Measurements from ENCODE around the gene HNRNPD. TPM values are rescaled to one million over a fixed set of nuclear protein-coding genes. Genes with fewer than 3 reads are reported as not detected.

HNRNPD gene
- total and polyA plus RNA-seq, 2 donors (not counting 3 experiments of a cell fraction or from before 2014, with no cell fraction given) = 91.3 to 363 TPM

- TF ChIP-seq FOS (IDR thresholded peaks at IDR 0.05; ENCODE audit: borderline replicate concordance, insufficient read depth, low read length) (no peak), POLR2AphosphoS5 (IDR thresholded peaks at IDR 0.05; ENCODE audit: insufficient read depth, low read depth, low read length) (no peak), GATA2 (IDR thresholded peaks at IDR 0.05; ENCODE audit: insufficient read depth, insufficient read length, low read depth, low read length) (no peak), MYC (IDR thresholded peaks at IDR 0.05; ENCODE audit: low read depth, low read length) (no peak), POLR2A (IDR thresholded peaks at IDR 0.05; ENCODE audit: low read depth, low read length) (no peak), EZH2 (IDR thresholded peaks at IDR 0.05; ENCODE audit: borderline replicate concordance, low read depth, low read length, severe bottlenecking) (no peak), JUN (IDR thresholded peaks at IDR 0.05; ENCODE audit: borderline replicate concordance, insufficient read depth, insufficient read length, low read depth) (no peak), MAX (IDR thresholded peaks at IDR 0.05; ENCODE audit: insufficient read depth, insufficient read length) (no peak), CTCF (IDR thresholded peaks at IDR 0.05; ENCODE audit: extremely low read depth in 1 of 2, insufficient read depth in 1 of 2, low read depth in 1 of 2, low read length in 2 of 2) (no peak)
- H4K20me1 ChIP-seq (replicated peaks; ENCODE audit: control insufficient read depth, extremely low read depth, insufficient read depth, low read length) = no peaks in the 10 kb centered on the region
- H3K4me2 ChIP-seq (ENCODE audit: insufficient read depth, low read length) = no peak overlapping the region
- no TSS peak for BruUV-seq (replicated peaks)
- dilution Hi-C loops (cut with MboI; ENCODE audit: extremely low pct_ligation_motif_present, low sequenced_read_pairs) = no loop called here
- H3K9me3 ChIP-seq (replicated peaks; ENCODE audit: control insufficient read depth, insufficient read depth, low read length) = no peaks in the 10 kb centered on the region
- FAIRE-seq (no peak), DNase-seq (ENCODE audit: low read depth, low spot score) (no peak)
- no peaks in the 10 kb centered on the region for H3K36me3 ChIP-seq (ENCODE audit: control insufficient read depth in 2 of 2, extremely low read depth in 1 of 2, insufficient read depth in 2 of 2, low read length in 2 of 2)
- no peaks in the 10 kb centered on the region for H3K9me1 ChIP-seq (replicated peaks; ENCODE audit: control insufficient read depth, extremely low read depth, insufficient read depth, low read length)
- H3K9ac ChIP-seq (replicated peaks; ENCODE audit: extremely low read depth, insufficient read depth, low read length) = no peak overlapping the region
- H3K79me2 ChIP-seq (ENCODE audit: control insufficient read depth, insufficient read depth, low read length) = peaks cover 14% of the 10 kb centered on the region
- ChIA-PET POLR2A (no interaction called here), CTCF (interaction anchor here (1.2 to 1.6 kb wide), 3 partner anchors 20 to 359 kb away, joined by 3 to 5 read pairs (median 4); no protein-coding TSS in a partner anchor)
- H3K4me3 ChIP-seq (replicated peaks in 1 of 3; ENCODE audit: insufficient read depth in 1 of 3, low read depth in 1 of 3, low read length in 3 of 3) = no peak overlapping the region
- no peak overlapping the region for H3K27ac ChIP-seq (ENCODE audit: insufficient read depth, low read depth, low read length)
- no peak overlapping the region for H2AFZ ChIP-seq (ENCODE audit: low read depth, low read length)
- intact Hi-C loops (cut with micrococcal nuclease) = no loop called here
- peaks cover 9% of the 10 kb centered on the region for H3K4me1 ChIP-seq (ENCODE audit: control insufficient read depth, extremely low read depth, insufficient read depth, low read length)
- no peaks in the 10 kb centered on the region for H3K27me3 ChIP-seq (ENCODE audit: control insufficient read depth in 2 of 2, insufficient read depth in 2 of 2, low read length in 2 of 2)
Observed at GRCh38 chr4:82380344-82380743, 6.6 kb upstream of the HNRNPD start.

Data from endothelial cell of umbilical vein (primary cell).